Activated T-cell treated with anti-CD3 and anti-CD28 coated beads for 4 hours (primary cell): ENCODE results near the gene ATP2C2.
A peak's percentile ranks its signal among the peaks of the same experiment; 100 is the strongest.
"Not testable (repeated sequence)": the region's sequence is repeated elsewhere in the genome, so short reads cannot be mapped to it uniquely, and the experiment has no call there.

Source experiments
- DNase-seq: peaks from one replicate; pipeline ENCODE4 v3.0.0-alpha.2; 2020

Gene ATP2C2

DNA sequence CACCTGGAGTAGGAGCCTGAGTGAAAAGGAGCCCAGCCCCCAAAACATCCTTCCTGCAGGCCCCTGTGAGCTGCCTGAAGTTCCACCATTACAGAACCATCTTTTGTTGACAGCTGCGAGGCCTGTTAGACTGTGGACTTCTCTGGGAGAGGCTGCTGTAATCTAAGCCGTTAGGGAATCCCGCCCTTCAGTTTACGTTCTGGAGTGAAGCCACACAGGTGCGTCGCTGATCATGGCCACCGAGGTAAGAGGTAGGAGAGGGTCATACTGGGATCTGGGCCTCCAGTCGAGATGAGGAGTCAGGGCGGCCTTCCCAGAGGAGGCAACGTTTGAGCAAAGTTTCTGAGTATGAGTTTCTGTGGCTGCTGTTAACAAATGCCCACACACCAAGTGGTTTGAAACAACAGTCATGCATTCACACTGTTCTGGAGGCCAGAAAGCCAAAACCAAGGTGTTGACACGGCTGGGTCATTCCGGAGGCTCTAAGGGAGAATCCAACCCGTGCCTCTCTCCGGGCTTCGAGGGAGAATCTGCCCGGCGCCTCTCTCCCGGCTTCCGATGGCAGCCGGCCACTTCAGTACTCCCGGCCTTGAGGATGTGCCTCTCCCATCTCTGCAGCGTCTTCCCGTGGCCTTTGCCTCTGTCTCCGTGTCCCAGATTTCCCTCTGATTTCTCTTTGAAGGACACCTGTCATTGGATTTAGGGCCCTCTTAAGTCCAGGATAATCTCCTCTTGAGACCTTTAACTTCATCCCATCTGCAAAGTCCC lies 26.6 kb upstream of the ATP2C2 start:
- no peak for DNase-seq

DNA sequence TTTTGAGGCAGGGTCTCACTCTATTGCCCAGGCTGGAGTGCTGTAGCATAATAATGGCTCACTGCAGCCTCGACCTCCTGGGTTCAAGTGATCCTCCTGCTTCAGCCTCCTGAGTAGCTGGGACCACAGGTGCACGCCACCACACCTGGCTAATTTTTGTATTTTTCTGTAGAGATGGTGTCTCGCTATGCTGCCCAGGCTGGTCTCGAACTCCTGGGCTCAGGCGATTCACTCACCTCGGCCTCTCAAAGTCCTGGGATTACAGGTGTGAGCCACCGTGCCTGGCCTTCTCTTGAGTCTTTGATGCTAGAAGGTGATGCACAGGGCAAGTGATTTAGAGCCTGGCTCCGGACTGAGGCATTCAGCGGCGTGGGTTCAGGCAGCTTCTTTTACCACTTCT lies 24.5 kb upstream of the ATP2C2 start:
- DNase-seq, result not testable (repeated sequence)

DNA sequence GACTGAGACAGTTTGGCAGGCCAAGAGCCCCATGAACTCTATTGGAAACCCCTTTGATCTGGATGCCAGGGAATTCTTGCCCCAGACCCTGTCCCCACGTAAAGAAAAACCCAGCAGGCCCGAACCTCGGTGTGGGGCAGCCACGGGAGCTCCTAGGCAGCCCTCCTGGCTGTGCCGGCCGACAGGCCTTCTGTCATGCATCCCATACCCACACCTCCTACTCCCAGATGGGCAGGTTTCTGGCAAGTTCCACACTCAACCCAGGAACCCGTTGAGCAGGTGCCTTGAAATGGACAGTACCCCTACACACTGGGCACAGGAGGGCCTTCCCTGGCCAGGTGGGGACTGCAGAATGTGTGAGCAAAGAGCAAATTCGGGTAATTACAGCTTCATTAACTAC lies 23.6 kb upstream of the ATP2C2 start:
- DNase-seq, result no peak

DNA sequence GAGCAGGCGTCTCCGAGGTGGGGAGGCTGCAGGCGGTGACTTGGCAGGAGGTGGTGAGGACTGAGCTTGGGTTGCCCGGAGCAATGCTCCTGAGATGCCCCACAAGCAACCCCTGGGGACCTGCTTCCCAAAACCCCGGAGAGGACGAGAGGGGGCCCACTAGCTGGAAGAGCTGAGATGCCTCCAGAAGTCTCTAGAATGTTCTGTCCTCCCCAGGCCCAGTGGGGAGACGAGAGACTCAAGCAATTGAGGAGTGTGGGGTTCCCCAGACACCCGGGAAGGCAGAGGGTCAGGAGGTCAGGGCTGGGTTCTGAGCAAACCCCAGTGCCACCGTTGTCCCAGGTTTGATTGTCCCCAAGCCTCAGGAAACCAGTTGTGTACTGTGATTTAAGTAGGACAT lies 21.2 kb upstream of the ATP2C2 start:
- no peak for DNase-seq

DNA sequence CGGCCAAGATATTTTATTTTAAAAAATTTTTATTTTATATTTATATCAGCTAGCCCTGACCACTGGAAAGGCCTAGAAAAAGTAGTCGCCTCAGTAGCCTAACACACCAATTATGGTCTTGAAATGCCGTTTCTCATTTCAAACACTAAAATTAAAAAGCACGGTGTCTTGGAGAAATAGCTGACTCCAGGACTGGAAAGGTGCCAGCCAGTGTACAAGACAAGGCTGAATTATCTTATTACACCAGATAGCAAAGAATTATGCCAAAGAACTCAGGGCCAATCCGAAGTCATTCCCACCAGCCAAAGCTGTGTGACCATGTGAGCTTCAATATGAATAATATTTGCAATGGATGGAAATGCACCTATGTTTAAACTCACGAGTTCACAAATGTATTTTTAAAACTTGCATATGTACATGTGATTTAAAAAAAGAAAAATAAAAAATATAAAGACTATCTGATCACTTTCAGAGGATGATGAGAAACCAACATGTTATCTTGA lies 19.9 kb upstream of the ATP2C2 start:
- DNase-seq, result no peak

DNA sequence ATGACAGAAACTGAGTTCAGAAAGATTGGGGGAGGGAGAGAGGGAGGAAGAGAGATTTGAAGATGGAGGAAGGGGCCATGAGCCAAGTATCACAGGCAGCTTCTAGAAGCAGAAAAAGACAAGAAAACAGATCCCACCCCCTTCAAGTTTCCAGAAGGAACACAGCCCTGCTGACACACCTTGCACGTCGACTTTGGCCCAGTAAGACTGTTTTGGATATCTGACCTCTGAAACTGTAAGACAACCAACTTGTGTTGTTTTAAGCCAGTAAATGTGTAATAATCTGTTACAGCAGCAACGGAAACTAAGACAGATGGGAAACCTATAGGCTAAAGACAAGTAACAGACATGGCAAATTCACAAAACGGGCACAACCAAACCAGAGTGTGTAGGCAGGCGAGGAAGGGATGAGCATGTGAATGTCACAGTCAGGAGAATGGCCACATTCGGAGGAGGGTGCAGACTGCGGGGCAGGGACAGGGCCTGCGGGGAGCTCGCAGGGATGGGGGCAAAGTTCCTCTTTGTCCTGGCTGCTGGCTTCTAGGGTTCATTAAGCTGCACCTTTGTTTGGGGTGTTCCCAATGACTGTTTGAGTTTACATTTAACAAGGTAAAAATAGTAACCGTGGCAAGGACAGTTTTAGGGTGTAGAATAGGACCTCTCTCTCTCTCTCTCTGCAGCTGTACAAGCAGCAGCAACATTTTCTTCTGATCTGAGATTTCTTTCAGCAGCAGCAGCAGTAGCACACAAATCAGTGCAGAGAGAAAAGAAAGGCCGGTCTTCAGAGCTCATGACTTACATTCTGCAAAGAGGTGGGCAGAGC lies 18.3 kb upstream of the ATP2C2 start:
- no peak for DNase-seq

DNA sequence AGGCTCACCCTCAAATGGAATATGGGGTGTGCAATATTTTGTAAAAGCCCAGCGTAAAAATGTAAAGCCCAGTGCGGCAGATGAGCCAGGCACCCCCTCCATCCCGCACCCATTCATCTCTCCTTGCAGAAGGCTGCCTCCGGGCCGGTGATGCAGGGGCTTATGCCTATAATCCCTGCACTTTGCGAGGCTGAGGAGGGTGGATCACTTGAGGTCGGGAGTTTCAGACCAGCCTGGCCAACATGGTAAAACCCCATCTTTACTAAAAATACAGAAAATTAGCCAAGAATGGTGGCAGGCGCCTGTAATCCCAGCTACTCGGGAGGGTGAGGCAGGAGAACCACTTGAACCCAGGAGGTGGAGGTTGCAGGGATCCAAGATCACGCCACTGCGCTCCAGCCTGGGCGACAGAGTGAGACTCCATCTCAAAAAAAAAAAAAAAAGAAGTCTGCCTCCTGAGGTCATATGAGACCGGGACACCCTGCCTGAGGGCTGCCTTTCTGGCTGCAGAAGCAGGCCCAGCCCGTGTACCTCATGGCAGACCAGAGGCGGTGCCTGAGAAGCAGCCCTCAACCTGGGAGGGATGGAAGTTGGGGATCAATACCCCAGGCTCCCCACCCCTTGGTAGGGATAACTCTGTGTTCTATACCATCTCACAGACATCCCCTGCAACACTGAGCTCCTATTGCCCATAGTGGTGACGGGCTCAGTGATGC lies 17.5 kb upstream of the ATP2C2 start:
- DNase-seq, result no peak

DNA sequence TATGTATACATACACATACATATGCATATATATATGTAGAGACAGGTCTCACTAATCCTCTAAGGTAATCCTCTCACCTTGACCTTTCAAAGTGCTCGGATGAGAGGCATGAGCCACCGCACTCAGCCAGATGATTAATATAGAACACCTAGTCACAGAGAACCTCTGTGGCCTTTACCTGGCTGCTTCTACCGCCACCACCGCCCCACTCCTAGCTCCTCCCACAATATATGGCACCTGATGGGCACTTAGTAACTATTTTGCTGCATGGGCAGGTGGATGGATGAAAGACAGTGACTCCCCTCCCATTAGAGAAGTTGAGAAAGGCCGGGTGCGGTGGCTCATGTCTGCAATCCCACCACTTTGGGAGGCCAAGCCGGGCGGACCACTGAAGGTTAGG lies 16.7 kb upstream of the ATP2C2 start:
- no peak for DNase-seq

DNA sequence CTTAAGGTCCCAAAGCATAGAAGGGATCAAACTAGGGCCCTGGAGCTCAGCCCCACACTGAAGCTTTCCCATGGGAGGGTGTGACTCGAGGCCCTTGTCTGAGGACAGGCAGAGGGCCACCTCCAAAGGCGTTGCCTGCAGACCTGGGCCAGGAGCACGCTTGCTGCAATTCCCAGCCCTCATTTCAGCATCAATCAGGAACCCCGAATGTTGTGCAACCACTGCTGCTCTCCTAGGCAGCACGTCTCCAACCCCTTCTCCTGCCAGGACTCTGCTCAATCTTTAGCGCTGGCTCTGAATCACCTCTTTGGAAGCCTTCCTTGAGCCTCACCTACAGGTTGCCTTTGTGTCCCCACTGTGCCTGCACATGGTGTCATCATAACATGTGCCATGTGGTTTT lies 14.0 kb upstream of the ATP2C2 start:
- no peak for DNase-seq

DNA sequence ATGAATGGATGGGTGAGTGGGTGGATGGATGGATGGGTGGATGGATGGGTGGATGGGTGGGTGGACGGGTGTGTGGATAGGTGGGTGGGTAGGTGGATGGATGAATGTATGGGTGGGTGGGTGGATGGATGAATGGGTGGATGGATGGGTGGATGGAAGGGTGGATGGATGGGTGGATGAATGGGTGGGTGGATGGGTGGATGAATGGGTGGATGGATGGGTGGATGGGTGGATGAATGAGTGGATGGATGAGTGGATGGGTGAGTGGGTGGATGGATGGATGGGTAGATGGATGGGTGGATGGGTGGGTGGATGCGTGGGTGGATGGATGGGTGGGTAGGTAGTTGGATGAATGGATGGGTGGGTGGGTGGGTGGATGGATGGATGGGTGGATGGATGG lies 13.2 kb upstream of the ATP2C2 start:
- DNase-seq, result no peak

DNA sequence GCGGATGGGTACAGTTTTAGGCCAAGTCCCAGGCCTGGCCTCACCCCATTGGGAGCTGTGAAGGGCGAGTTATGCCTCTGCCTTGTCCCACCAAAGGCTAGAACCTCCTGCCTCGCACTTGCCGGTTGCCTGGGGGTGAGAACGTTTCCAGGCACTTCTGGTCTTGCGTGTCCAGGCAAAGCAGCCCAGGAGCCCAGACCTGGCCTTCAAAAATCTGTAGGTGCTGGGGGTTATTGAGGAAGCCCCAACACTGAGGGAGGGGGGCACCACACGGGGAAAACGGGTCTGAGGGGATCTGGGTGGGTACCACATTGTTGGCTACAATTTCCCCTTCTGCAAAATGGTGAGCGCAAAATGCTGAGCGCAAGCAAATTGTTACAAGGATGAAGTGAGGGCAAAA lies 12.2 kb upstream of the ATP2C2 start:
- no peak for DNase-seq

DNA sequence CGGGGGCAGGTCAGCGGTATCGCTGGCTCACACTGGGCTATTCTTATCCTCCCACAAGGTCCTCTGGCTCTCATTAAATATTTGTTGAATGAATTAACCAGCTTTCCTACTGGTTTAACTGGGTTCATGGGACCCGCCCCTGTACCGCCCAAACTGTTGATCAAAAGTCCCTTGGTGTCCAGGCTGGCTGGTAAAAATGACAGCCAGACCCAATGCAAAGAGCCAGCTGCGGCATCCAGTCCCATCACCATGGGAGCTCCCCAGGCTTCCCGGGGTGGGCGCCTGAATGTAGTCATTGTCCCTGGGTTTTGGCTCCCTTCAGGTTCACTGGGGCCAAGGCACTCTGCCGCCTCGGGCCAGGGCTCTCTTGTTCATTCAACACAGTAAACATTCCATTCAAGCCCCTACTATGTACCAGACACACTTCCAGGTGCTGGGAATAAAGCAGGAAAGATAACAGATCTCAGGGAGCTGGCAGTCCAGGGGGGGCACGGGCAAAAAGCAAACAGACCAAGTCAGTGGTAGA lies 11.7 kb upstream of the ATP2C2 start:
- no peak for DNase-seq

DNA sequence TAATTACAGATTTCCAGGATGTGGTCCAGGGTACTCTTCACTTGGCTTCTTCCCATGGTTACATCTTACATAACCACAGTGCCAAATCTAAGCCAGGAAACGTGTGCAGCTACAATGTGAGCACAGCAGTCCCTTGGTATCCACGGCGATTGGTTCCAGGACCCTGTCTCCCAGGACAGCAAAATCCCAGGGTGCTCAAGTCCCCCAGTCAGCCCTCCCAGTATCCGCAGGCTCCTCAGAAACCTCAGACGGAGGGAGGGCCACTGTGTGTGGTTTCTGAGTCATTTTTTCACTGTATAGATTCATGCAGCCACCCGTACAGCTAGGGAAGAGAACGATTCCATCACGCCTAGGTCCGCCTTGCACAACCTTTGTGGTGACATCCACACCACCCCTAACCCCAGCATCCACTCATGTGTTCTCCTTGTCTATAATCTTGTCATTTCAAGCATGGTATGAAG lies 11.1 kb upstream of the ATP2C2 start:
- no peak for DNase-seq

DNA sequence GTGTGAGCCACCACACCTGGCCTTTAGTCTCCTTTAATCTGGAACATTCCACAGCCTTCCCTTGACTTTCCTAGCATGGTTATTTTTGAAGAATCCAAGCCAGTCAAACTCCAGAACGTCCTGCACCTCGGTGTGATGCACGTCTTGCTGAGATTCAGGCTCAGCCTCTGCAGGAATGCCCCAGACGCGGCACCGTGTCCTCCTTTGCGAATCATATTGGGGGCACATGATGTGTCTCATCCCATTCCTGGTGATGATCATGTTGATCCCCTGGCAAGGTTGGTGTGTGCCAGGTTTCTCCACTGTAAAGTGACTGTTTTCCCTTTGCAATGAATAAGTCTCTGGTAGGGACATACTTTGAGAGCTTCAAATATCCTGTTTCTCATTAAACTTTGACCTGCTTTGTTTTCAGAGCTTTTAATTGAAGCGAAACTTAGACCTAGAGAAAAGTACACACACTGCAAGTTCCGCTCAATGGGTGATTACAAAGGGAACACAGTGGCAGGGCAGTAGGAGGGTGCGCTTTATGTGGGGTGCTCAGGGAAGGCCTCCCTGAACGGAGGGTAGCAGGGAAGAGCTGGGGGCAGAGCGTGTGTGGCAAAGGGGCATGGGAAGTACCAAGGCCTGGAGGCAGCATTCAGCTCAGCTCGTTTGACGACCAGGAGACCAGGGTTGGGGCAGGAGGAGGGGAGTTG lies 9.6 kb upstream of the ATP2C2 start:
- no peak for DNase-seq

DNA sequence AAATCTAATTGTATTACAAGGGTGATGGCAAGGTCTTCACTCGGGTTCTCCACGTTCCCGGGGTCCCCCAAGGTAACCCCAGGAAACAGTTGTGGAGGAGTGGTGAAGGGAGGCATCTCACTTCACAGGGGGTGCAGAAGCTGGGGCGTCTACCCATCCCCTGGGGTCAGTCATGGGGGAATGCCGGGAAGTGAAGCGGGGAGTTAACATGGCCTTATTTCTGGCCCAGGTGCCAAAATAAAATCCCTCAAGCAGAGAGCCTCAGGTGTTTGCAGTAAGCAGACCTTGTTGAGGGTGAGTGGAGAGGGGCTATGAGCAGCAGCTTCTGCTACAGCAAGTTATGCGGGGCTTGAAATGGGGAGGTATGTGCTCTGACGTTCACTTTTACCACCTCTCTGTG lies 9.0 kb upstream of the ATP2C2 start:
- no peak for DNase-seq

DNA sequence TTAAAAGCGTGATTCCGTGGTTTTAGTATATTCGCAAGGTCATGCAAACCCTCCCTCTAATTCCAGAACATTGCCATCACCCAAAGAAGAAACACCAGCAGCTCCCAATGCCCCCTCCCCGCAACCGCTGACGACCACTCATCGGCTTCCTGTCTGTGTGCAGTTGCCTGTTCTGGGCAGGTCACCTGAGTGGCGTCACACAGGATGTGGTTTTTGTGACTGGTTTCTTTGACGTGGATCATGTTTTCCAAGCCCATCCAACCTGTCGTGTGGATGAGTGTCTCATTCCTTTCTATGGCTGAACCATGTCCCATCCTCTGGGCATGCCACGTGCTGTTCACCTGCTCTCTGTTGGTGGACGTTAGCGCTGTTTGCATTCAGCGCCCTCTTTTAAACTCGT lies 8.2 kb upstream of the ATP2C2 start:
- peak; percentile 3 for DNase-seq

DNA sequence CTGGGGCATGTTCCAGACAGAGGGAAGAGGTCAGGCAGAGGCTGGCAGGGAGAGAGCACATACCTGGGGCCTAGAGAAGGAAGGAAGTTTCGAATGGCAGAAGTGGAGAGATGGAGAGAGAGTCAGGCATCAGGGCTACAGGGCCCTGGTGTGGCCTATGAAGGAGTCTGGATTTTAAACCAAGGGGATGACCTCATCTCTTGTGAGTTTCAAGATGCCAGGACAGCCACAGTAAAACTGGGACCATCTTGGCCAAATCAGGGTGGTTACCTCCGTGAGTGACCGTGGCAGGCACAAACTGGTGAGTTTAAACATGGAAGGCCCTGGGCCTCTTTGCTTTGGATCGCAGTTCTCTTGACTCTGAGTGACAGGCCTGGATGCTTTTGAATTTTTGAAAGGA lies 7.6 kb upstream of the ATP2C2 start:
- no peak for DNase-seq

DNA sequence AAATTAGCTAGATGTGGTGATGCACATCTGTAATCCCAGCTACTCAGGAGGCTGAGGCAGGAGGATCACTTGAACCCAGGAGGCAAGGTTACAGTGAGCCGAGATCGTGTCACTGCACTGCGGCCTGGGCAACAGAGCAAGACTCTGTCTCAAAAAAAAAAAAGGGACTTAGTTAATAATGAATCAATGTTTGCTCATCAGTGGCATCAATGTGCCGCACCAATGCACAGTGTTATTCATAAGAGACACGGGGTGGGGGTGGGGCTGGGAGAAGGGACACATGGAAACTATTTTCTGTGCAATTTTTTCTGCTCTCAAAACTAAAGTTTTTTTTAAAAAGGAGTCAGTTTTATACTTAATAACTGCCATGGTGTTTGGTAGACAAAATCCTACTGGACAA lies 6.8 kb upstream of the ATP2C2 start:
- DNase-seq, result no peak

DNA sequence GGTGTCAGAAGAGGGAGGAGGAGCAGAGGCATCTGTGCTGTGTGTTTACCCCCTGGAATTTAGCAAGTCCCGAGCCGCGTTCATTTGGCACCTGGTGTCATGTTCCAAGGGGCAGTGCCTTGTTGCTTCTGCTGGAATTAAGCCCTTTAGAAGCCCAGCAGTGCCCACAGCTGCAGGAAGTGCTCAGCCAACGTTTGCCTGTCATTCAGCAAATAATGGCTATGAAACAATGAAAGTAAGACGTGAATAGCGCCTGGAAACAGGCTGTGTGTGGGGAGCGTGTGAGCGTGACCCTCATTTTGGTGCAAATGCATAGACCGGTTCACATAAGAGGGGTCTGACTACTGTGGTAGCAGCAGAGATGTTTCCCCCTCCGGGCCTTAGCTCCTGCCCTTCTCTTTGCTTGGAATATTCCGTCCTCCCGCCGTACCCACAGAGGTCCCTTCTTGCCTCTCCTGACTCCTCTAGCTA lies 5.8 kb upstream of the ATP2C2 start:
- DNase-seq, result no peak

DNA sequence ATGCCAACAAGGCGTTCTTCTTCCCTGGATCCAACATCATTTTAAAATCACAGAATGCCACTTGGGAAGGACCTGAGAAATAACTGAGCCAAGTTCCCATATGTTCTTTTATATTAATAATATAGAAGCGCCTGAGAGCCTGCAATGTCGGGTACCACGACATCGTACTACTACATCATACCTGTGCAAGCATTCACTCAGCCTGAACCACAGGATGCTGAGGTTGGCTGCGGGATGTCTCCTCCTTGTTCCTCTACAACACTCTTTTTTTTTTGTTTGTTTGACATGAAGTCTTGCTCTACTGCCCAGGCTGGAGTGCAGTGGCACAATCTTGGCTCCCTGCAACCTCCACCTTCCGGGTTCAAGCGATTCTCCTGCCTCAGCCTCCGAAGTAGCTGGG lies 2.1 kb upstream of the ATP2C2 start:
- DNase-seq, result no peak

DNA sequence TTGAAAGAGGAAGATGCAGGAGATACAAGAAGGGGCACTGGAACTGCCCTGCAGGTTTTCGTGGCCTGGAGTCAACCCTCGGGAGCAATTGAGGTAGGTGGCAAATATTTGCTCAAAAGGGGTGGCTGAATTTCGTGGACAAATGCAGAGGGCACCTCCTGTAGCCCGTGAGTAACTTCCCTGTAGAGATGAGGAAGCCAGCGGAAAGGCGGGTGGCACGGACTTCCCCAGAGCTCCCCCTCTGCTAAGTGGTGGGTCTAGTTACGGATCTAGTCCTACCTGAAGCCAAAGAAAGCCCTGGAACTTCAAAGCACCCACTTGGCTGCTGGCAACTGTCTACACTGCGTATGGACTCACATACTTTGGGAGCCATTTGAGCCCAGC lies 1.0 kb upstream of the ATP2C2 start:
- DNase-seq, result no peak

DNA sequence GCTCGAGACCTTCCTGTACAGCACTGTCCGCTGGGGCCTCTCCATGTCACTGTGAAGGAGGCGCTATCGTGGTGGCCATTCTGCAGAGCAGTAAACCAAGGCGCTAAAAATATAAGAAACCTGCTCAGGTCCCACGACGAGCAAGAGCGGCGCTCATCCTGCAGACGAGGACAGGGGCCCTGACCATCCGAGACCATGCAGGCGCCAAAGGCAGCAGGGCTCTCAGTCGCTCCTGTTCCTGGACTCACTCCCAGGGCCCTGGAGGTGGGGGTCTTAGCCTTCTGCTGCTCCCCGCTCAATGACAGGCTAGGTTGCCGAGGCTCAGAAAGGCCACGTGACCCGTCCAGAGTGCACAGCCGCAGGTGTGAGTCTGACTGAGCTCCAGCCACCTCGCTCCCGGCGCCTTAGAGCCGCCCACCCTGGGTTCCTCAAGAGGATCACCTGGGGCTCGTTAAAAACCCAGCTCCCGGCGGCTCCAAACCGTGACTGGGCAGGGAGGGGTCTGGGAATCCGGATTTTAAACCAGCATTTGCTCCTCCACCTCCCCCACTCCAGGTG lies 509 bp upstream of the ATP2C2 start:
- DNase-seq, result no peak
